Stomach (tissue), 4 donors: ENCODE data around the gene HLCS.

Experiments used
- POLR2A ChIP-seq, 4 donors: fragments of 450-650 bp; IDR thresholded peaks; one replicate each; pipeline ENCODE4 v1.6.1; 2016; ENCODE audit warnings: antibody characterized with exemption in 4 of 4, control low read depth in 2 of 4, mild to moderate bottlenecking in 1 of 4, moderate library complexity in 1 of 4
- POLR2AphosphoS5 ChIP-seq, 3 donors: sonication (generic); formaldehyde crosslinking; IDR thresholded peaks; one replicate each; pipeline ENCODE4 v1.6.1; 2016; ENCODE audit warnings: antibody characterized with exemption in 3 of 3
- TF ChIP-seq, protein P1 (sequence below), 7 experiments: fragments of 450-650 bp in 4 of 7; fragments of 200-600 bp in 3 of 7; sonication (generic) in 3 of 7; IDR thresholded peaks; one replicate each; pipeline ENCODE4 v1.5.1; 2016 to 2019; ENCODE audit warnings: antibody characterized with exemption in 7 of 7, control low read depth in 2 of 7, mild to moderate bottlenecking in 1 of 7

DNA sequence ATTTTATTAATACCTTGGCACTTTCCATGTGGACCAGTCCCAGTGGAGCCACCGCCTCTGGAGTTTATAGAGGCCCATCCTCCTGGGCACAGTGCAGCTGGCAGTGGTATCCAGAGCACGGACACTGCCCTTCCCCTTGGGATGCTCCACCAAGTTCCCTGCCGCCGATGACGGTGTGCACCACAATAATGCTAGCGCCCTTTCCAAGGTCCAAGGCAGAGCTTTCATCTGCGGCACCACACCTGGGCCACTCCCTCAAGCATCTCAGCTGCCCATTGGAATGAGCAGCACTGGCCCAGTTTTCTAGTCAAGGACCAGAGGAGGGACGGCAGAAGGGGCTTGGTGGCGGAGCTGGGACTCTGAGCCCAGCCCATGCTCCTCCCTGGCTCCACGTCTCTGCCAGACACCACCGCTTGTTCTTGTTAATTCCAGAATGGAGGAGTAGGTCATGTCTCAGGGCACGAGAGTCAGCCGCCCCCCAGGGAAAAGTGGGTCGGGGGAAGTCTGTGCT lies 243.0 kb downstream of the HLCS start:
- TF ChIP-seq POLR2AphosphoS5 (IDR thresholded peaks at IDR 0.05) (no peak), POLR2A (IDR thresholded peaks at IDR 0.05) (no peak)
- TF ChIP-seq, protein P1, sequence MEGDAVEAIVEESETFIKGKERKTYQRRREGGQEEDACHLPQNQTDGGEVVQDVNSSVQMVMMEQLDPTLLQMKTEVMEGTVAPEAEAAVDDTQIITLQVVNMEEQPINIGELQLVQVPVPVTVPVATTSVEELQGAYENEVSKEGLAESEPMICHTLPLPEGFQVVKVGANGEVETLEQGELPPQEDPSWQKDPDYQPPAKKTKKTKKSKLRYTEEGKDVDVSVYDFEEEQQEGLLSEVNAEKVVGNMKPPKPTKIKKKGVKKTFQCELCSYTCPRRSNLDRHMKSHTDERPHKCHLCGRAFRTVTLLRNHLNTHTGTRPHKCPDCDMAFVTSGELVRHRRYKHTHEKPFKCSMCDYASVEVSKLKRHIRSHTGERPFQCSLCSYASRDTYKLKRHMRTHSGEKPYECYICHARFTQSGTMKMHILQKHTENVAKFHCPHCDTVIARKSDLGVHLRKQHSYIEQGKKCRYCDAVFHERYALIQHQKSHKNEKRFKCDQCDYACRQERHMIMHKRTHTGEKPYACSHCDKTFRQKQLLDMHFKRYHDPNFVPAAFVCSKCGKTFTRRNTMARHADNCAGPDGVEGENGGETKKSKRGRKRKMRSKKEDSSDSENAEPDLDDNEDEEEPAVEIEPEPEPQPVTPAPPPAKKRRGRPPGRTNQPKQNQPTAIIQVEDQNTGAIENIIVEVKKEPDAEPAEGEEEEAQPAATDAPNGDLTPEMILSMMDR (IDR thresholded peaks at IDR 0.05), result no peak
